Activated CD8-positive, alpha-beta memory T cell treated with anti-CD3 and anti-CD28 coated beads for 1 hour (primary cell): Measurements from ENCODE around the gene YAP1.

Experiments used
- DNase-seq, 2 donors: peaks; one replicate each; pipeline ENCODE4 v3.0.0-alpha.2; 2020; ENCODE audit warnings: low read depth in 1 of 2; ENCODE audit errors: extremely low read depth in 1 of 2

YAP1 gene

GRCh38 chr11:102269927-102270326 is 159.7 kb downstream of the YAP1 start:
- DNase-seq: no peak

DNA sequence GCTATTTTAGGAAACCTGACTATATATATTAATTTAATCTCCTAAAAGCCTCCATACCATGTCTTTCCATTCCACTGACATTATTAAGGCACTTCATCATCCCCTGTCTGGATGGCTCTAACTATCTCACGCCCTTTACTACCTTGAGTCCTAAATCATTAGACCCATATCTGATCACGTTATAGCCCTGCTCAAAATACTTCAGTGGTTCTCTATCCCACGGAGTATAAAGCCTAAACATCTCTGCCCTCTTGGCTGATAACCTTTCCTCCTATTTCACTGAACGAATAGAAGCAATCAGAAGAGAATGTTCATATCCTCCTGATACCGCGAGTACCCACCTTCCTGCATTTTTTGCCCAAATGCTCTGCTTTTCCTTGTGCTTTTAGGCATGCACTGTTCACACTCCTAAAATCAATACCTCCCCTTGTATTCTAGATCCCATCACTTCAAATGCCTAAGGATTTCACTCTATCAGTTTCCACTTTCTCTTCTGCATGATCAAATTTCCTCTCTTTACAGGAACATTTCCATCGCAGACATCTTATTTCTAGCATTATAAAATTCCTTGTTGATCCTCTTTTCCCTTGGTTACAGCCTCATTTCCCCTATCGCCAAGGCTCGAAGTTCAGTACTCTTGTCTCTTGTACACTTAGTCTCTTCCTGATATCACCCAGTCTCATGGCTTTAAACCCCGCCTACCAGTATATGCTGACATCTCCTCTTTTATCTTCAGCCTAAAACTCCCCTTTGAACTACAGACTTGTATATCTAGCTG is 162.0 kb downstream of the YAP1 start:
- no peak for DNase-seq

GRCh38 chr11:102274628-102275027 is 164.4 kb downstream of the YAP1 start:
- no peak for DNase-seq

GRCh38 chr11:102276362-102276761 is 166.1 kb downstream of the YAP1 start:
- no peak for DNase-seq

- DNase-seq: no peak
These were observed 166.5 kb downstream of the YAP1 start for GRCh38 chr11:102276783-102277182.

- DNase-seq: no peak
These were observed 169.5 kb downstream of the YAP1 start for GRCh38 chr11:102279641-102280170.

DNA sequence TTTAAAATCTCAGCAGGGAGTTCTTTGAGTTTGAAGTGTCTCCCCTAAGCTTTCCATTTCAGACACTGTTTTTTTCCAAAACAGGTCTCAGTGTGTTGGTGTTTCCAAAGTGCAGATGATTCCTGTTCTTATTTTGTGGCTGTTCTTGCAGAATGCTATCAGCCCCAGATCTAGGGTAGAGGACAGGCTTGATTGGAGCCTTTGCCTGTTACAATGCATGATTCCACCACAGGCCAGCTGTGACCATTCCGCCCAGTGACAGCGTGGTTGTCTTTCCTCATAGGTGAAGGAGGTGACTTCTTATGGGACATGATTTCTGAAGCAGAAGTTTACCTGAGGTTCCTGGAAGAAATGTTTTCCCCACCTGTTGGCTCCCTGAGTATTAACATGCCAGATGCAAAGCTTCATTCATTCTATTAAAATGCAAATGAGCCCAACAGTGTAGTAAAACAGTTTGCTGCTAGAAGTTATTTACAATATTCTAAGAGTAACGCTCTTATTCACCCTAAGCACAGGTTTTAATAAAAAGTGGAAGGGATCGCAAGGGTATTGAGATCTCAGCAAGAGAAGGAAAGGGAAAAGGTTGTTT is 170.1 kb downstream of the YAP1 start:
- no peak for DNase-seq
